HK-2 (cell line): ENCODE results near the gene TMEM229B.

Experiments
- DNase-seq: peaks from one replicate; pipeline ENCODE4 v3.0.0-alpha.2; 2018; ENCODE audit not compliant: unreplicated experiment

TMEM229B gene

DNA sequence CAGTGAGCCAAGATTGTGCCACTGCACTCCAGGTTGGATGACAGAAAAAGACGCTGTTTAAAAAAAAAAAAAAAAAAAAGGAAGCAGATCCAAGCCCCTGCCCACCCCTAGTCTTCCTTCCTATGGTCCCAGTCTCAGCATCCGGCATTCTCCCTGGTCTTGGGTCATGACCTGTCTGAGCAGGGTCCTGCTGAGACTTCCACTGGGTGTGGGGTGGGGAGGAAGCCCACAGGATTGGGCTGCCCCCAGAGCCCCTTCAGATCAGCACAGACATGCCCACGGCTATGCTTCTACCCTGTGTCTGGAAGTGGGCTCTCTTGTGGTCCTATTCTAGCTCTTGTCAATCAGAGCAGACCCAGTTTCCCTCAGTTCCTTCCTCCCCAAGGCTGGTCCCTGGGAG, 64.0 kb downstream of the TMEM229B start:
- DNase-seq, result no peak

DNA sequence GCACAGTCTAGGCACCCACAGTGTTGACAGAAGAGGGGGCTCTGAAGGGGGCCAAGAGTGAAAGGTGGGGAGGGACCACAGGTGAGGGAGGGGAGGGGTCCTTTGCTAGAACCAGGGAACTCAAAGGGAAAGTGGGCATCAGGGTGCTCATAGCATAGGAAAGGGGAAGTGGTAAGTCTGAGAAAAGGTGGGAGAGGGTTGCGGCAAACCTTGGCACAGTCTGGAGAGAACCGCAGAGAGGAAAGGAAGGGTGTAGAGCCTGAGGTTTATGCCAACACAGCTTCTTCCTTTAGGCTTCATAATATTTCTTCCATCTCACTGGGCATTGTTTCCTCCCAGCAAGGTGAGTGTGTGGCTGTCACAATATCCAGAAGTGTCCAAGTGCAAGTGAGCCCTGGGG, 65.1 kb downstream of the TMEM229B start:
- DNase-seq, result no peak

DNA sequence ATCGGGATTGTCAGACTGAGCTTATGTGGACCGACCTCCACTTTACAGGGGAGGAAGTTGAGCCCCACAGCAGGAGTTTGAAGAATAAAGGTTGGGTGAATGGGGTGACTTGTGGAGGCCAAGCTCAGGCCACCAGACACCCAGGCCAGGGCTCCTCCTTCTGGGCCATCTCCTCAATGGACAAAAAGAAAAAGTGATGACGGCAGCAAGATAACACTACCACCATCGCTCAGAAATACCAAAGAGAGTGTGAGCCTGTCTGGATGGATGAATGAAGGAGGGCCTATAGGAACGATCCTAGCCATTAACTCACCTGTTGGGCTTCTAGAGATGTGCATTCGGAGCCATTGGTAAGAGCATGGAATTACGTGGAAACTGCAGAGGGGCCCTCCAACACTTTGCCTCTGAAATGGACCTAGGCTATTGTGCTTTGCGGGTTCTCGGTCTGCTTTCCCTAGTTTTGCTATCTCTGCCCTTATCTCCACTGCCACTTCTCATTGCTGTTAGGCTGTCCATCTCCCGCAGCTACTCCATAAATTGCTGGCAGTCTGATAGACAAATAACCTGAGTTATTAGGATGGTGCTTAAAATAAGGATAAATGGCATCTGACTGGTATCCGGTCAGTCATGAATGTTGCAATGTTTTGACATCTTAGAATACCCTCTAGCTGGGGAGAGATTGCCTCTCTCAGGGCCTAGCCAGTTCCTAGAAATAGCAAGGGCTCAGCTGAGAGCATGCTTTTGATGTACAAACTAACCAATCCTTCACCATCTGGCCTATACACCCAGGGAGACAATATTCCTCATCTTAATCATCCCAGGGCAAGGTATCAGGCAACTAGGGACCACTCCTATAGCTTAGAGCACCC, 66.9 kb downstream of the TMEM229B start:
- no peak for DNase-seq
